Activated naive CD4-positive, alpha-beta T cell treated with anti-CD3 and anti-CD28 coated beads, Interleukin-2, amount 10 ng/mL, durations not matched to agents 7 days and 5 days (primary cell): ENCODE measurements around the gene HS6ST3.
"Not testable (repeated sequence)": the region's sequence is repeated elsewhere in the genome, so short reads cannot be mapped to it uniquely, and the experiment has no call there.

ENCODE experiments used
- CTCF ChIA-PET: fragments of 350-600 bp; sonication (Branson Sonifier 250); formaldehyde crosslinking; loops from one replicate; lab custom pipeline; 2021; ENCODE audit warnings: antibody characterized with exemption; lab: Charles Lee
- DNase-seq: peaks from one replicate; pipeline ENCODE4 v3.0.0-alpha.2; 2020
- H3K27ac Mint-ChIP-seq: one replicate; pipeline ENCODE4 v1.8.0; 2021; ENCODE audit warnings: mild to moderate bottlenecking, moderate library complexity, mixed read lengths
- H3K27me3 Mint-ChIP-seq: one replicate; pipeline ENCODE4 v1.8.0; 2021; ENCODE audit warnings: mild to moderate bottlenecking, mixed read lengths
- H3K36me3 Mint-ChIP-seq: one replicate; pipeline ENCODE4 v1.8.0; 2021; ENCODE audit warnings: mixed read lengths
- H3K4me1 Mint-ChIP-seq: one replicate; pipeline ENCODE4 v1.8.0; 2021; ENCODE audit warnings: mixed read lengths
- H3K4me3 Mint-ChIP-seq: one replicate; pipeline ENCODE4 v1.8.0; 2021; ENCODE audit warnings: mild to moderate bottlenecking, moderate library complexity, mixed read lengths
- H3K9me3 Mint-ChIP-seq: one replicate; pipeline ENCODE4 v1.8.0; 2021; ENCODE audit warnings: mixed read lengths

HS6ST3 gene

DNA sequence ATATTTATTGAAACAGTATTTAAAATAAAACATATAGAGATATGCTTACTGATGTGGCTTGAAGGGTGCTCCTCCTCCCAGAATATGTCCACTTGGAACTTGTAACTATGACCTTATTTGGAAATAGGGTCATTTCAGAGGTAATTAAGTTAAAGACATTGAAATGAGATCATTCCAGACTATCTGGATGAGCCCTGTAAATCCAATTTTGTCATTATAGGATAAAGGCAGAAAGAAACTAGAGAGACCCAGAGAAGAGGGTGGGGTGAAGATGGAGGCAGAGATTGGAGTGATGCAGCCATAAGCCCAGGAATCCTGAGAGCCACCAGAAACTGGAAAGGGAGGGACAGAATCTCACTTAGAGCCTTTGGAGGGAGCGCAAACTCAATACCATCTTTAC lies 661.2 kb downstream of the HS6ST3 start:
- DNase-seq, result no peak
- Mint-ChIP-seq H3K9me3 (no peaks in the 10 kb centered on the region), H3K4me3 (no peak overlapping the region)

DNA sequence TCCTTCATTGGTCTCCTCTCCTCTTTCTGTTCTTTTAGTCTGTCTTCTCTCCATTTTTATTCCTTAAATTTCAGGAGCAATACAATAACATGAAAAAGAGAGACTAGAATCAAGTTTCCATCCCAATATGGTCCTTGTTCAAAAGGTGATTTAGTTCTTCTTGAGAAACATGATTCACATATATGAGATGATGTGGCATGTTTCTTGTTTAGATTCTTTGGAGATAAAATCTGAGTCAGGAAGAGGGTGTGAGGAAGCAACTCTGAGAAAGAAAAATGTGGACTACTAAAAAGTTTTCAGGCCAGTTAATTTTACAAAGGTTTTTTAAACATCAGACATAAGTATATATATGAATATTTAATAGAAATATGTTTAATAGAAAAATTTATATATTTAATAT lies 673.0 kb downstream of the HS6ST3 start:
- Mint-ChIP-seq H3K9me3 (no peaks in the 10 kb centered on the region), H3K27me3 (no peaks in the 10 kb centered on the region), H3K4me1 (no peaks in the 10 kb centered on the region), H3K36me3 (no peaks in the 10 kb centered on the region), H3K4me3 (no peak overlapping the region), H3K27ac (no peak overlapping the region)
- CTCF ChIA-PET, result no interaction called here
- DNase-seq, result no peak

More for the DNA sequence above, 661.2 kb downstream of the HS6ST3 start:
- CTCF ChIA-PET, result no interaction called here
- Mint-ChIP-seq H3K27ac (no peak overlapping the region), H3K36me3 (no peaks in the 10 kb centered on the region), H3K4me1 (no peaks in the 10 kb centered on the region), H3K27me3 (no peaks in the 10 kb centered on the region)

DNA sequence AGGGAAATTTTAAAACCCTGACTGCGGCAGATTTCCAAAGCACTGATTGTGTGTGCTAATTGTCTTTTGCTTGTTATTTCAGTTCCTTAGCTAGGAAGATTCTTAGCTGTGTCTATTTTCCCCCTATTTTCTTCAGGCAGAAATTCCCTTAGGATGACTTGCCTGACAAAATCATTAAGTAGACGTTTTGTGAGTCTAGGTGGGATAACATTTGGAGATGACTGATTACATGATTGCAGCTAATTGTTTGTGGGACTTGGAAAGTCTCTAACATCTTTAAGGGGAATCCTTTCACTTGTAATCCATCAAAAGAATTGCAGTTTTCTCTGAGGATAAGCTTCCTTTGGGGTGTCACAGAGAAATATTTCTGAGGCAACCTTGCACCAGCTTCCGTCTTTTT lies 676.4 kb downstream of the HS6ST3 start:
- Mint-ChIP-seq H3K27me3 (no peaks in the 10 kb centered on the region), H3K9me3 (peaks cover 3% of the 10 kb centered on the region), H3K4me3 (no peak overlapping the region), H3K4me1 (no peaks in the 10 kb centered on the region), H3K36me3 (no peaks in the 10 kb centered on the region), H3K27ac (no peak overlapping the region)
- CTCF ChIA-PET, result no interaction called here
- no peak for DNase-seq

DNA sequence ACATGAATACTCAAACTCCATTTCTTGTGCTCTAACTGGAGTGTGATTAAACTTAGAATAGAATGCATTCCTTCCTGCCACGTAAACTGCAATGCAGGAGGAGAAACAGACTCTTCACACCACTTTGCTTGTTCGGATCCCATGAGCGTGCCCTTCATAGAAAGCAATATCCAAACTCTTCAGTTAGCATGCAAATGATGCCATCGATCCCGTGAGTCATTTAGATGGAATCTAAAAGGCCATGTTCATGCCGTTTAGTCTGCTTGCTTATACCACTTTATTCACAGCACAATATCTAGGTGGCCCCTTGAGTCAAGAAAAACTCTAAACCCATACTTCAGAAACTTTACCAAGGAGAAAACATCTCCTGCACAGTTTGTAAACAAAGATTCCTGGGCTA lies 678.6 kb downstream of the HS6ST3 start:
- Mint-ChIP-seq H3K36me3 (no peaks in the 10 kb centered on the region), H3K27ac (no peak overlapping the region), H3K4me3 (no peak overlapping the region), H3K9me3 (peaks cover 3% of the 10 kb centered on the region), H3K4me1 (no peaks in the 10 kb centered on the region), H3K27me3 (no peaks in the 10 kb centered on the region)
- no peak for DNase-seq
- CTCF ChIA-PET, result no interaction called here

DNA sequence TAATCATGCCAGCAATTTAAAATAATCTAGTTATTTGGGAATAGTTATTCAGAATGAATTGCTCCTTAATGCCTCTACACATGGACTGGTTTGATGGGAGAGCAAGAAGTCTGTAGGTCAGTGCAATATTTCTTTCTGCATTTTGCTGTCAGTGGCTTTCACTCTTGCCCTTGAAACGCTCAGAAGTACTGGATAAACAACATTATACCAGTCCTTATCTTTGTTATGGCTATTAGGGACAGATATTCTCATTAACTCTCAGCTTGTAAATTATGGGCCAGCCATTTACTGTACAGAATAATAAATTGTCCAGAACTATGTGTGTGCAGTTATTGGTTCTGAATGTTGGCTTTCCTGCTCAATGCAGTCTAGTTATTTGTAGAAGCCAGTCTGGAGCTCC lies 680.0 kb downstream of the HS6ST3 start:
- H3K27me3 Mint-ChIP-seq, result no peaks in the 10 kb centered on the region
- CTCF ChIA-PET, result no interaction called here
- H3K9me3 Mint-ChIP-seq, result peaks cover 5% of the 10 kb centered on the region
- H3K4me1 Mint-ChIP-seq, result no peaks in the 10 kb centered on the region
- H3K27ac Mint-ChIP-seq, result no peak overlapping the region
- DNase-seq, result no peak
- no peaks in the 10 kb centered on the region for H3K36me3 Mint-ChIP-seq
- H3K4me3 Mint-ChIP-seq, result no peak overlapping the region

DNA sequence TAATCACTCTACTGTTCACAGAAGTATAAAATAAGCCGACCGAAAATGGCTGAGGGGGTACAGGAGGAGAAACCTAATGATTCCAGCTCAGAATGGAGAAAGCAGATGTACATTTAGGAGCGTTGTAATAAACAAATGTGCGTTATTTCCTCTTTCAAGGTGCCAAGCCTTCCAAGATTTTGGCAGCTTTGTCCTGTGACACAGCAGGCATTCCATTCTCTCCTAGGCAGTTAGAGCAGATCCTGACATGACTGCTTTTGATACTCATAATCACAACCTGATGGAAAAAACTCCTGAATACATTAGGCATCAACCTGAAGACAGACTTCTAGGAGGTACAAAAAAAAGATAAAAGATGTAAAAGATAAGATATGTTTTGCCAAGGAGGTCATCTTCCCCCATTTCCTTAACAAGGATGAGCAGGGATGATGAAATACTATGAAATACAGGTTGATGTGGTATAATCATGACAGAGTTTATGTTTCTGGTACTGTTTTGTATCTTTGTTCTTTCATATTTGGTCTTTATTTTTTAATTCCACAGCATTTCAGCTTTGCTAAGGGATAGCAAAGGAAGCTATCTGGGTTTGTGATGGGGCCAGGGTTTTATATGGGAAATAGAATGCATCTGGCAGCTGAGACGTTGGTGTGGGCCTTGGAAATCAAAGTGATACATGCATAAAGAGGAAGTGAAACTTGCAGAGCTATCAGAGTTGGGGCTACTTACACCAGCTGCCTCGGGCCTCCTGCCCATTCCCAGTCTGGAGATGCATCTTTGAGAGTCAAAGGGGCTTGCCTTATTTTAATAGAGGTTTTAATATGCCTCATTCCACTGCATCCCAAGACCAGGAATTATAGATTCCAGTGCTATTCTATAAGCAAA lies 681.8 kb downstream of the HS6ST3 start:
- Mint-ChIP-seq H3K36me3 (no peaks in the 10 kb centered on the region), H3K9me3 (peaks cover 12% of the 10 kb centered on the region), H3K27ac (no peak overlapping the region), H3K27me3 (no peaks in the 10 kb centered on the region), H3K4me1 (no peaks in the 10 kb centered on the region), H3K4me3 (no peak overlapping the region)
- DNase-seq, result no peak
- CTCF ChIA-PET, result no interaction called here

DNA sequence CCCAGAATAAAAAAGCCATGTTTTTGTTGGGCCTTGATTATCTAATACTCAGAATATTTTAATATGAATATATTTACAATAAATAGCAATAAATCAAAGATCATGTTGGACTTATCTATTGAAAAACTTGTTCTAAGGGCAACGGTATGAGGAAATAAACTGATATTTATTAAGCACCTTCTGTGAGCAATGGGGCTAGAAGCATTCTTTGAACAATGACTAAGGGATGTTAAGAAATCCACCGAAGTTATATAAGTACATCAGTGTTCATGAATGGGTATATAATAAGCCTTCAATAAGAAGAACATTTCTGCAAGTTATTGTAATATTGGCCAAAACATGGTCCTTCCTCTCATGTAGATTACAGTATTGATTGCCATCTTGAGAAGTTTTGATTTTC lies 682.5 kb downstream of the HS6ST3 start:
- CTCF ChIA-PET, result no interaction called here
- no peaks in the 10 kb centered on the region for H3K36me3 Mint-ChIP-seq
- no peaks in the 10 kb centered on the region for H3K4me1 Mint-ChIP-seq
- H3K4me3 Mint-ChIP-seq, result no peak overlapping the region
- no peaks in the 10 kb centered on the region for H3K27me3 Mint-ChIP-seq
- no peak overlapping the region for H3K27ac Mint-ChIP-seq
- no peak for DNase-seq
- peaks cover 14% of the 10 kb centered on the region for H3K9me3 Mint-ChIP-seq

DNA sequence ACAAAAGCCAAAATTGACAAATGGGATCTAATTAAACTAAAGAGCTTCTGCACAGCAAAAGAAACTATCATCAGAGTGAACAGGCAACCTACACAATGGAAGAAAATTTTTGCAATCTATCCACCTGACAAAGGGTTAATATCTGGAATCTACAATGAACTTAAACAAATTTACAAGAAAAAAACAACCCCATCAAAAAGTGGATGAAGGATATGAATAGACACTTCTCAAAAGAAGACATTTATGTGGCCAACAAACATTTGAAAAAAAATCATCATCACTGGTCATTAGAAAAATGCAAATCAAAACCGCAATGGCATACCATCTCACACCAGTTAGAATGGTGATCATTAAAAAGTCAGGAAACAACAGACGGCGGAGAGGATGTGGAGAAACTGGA lies 688.4 kb downstream of the HS6ST3 start:
- H3K4me3 Mint-ChIP-seq, H3K36me3 Mint-ChIP-seq, H3K27ac Mint-ChIP-seq, H3K27me3 Mint-ChIP-seq, DNase-seq, H3K4me1 Mint-ChIP-seq, CTCF ChIA-PET: not testable (repeated sequence)
- peaks cover 28% of the 10 kb centered on the region for H3K9me3 Mint-ChIP-seq

DNA sequence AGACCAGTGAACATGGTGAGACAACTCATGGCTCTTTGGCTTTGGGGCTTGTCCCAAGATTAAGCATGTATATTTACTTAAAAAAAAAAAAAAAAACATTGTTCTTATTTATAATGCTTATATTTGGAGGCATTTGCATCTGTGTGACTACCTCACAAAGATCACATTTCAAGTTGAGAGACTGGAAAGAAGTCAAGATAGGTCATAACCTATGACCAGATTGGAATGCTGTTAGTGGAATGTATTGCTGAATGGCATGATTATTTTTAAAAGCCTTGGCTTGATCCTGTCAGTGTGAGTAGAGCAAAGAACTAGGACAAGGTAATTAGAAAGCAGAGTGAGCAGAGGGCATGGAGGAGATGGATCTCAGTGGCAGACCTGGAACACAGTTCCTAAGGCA lies 689.8 kb downstream of the HS6ST3 start:
- CTCF ChIA-PET, result no interaction called here
- Mint-ChIP-seq H3K4me3 (no peak overlapping the region), H3K27me3 (no peaks in the 10 kb centered on the region), H3K9me3 (peaks cover 25% of the 10 kb centered on the region), H3K27ac (no peak overlapping the region), H3K4me1 (no peaks in the 10 kb centered on the region), H3K36me3 (no peaks in the 10 kb centered on the region)
- no peak for DNase-seq

DNA sequence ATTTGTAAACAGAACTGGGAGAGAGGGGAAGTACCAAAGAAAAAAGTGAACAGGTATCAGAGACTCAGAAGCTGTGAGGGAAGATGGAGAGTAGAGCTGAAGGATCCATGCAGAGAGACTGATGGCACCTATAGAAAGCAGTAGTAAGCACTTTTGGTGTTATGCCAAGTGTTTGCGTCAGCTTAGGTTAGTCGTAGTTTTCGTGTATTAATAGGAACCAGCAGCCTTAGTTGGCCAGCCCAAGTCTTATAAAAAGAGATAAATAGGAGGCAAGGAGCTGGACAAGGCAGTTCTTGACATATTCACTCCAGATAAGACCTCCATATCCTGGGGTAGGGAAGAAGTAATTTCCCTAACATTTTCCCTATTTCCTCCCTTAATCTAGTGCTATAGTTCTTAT lies 690.2 kb downstream of the HS6ST3 start:
- H3K27me3 Mint-ChIP-seq, result no peaks in the 10 kb centered on the region
- no peak for DNase-seq
- peaks cover 25% of the 10 kb centered on the region for H3K9me3 Mint-ChIP-seq
- no peak overlapping the region for H3K27ac Mint-ChIP-seq
- H3K36me3 Mint-ChIP-seq, result no peaks in the 10 kb centered on the region
- CTCF ChIA-PET, result no interaction called here
- no peaks in the 10 kb centered on the region for H3K4me1 Mint-ChIP-seq
- H3K4me3 Mint-ChIP-seq, result no peak overlapping the region

DNA sequence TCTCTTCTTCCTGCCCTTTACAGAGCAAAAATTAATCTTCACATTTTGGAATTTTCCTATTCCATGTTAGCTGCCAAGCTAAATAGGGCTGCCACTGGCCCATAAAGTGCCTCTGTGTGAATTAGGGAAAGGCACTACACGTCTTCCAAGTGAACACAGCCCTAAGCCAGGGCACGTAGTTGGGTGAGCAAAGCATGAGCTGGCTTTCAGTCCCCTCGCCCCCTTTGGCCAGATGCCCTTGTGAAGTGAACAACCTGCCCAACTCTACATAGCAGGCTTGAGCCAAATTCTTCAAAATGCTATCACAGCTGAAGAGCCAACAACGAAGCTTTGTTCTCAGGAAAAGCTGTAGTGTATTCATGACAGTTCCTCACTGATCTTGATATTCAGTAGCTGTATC lies 691.2 kb downstream of the HS6ST3 start:
- Mint-ChIP-seq H3K9me3 (peaks cover 20% of the 10 kb centered on the region), H3K4me3 (no peak overlapping the region), H3K27ac (no peak overlapping the region), H3K4me1 (no peaks in the 10 kb centered on the region), H3K36me3 (no peaks in the 10 kb centered on the region), H3K27me3 (no peaks in the 10 kb centered on the region)
- CTCF ChIA-PET, result no interaction called here
- DNase-seq, result no peak

DNA sequence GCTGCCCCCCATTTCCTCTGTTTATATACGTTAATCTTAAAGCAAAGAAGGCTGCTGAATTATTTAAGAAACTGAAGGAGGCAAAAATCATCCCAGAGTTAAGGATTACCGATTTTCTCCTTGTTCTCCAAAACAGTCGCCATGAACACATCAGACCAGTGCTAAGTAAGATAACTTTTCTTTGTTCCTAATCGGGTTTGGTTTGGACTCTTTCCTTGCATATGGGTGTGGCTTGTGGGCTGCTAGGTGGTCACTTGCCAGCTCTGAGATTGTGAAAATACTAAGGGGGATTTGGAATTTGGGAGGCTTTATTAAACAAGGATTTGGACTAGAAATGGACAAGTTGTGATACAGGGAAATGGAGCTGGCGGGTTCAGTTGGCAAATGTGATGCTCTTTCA lies 692.3 kb downstream of the HS6ST3 start:
- CTCF ChIA-PET, result no interaction called here
- no peaks in the 10 kb centered on the region for H3K4me1 Mint-ChIP-seq
- H3K9me3 Mint-ChIP-seq, result peaks cover 19% of the 10 kb centered on the region
- DNase-seq, result no peak
- H3K4me3 Mint-ChIP-seq, result no peak overlapping the region
- H3K27me3 Mint-ChIP-seq, result no peaks in the 10 kb centered on the region
- H3K27ac Mint-ChIP-seq, result no peak overlapping the region
- no peaks in the 10 kb centered on the region for H3K36me3 Mint-ChIP-seq

DNA sequence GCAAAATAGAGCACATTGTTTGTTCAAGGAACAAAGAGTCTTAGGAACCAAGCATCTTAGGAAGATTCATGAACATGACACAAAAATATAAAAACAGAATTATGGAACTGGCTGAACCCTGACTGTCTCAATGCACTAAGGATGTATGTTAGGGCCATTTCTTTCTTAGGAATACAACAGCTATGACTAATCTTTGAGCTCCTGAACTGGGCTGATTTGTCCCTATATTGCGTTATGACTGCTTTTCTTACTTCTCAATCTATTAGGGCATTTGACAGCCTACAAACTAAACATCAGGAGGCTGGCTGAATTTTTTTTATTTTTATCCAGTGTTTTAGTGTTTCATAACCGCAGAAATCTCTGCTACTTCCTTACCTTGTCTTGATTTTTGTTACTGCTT lies 693.1 kb downstream of the HS6ST3 start:
- Mint-ChIP-seq H3K9me3 (peaks cover 12% of the 10 kb centered on the region), H3K36me3 (no peaks in the 10 kb centered on the region), H3K4me1 (no peaks in the 10 kb centered on the region), H3K27me3 (no peaks in the 10 kb centered on the region), H3K4me3 (no peak overlapping the region), H3K27ac (no peak overlapping the region)
- no peak for DNase-seq
- CTCF ChIA-PET, result no interaction called here

DNA sequence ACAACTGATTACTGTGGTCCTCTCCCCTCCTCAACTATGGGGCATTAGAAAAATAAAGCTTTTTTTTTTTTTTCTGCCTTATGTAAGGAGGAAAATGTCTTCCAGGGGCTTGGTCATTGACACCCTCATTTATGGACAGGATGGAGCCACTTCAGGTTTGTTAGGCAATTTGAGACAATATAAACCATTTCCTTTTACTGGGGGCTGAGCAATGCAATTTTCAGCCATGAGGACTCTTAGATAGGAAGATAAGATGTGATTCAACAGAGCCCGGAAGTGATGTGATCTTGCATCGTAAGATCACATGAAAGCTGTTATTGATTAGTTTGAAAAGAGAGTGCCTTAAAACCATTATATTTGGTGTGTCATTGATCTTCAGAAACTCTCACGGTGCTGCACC lies 693.6 kb downstream of the HS6ST3 start:
- H3K27ac Mint-ChIP-seq, result no peak overlapping the region
- no peaks in the 10 kb centered on the region for H3K36me3 Mint-ChIP-seq
- CTCF ChIA-PET, result no interaction called here
- H3K4me1 Mint-ChIP-seq, result no peaks in the 10 kb centered on the region
- DNase-seq, result no peak
- H3K4me3 Mint-ChIP-seq, result no peak overlapping the region
- H3K9me3 Mint-ChIP-seq, result peaks cover 11% of the 10 kb centered on the region
- no peaks in the 10 kb centered on the region for H3K27me3 Mint-ChIP-seq

DNA sequence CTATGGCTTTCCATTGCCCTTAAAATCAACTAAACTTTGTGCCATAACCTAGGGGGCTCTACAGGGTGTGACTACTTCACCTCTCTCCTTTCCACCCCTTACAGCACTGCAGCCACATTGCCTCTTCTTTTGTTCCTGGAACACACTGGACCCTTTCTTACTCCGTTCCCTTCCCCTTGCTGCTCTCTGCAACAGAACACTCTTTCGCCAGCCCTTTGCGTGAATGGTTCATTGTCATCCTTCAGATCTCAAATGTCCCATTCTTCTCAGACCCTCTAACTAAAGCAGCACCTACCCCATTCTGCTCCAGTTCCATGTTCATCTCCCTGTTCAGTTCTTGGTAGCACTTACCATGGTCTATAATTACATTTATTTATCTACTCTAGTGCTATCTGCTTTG lies 696.1 kb downstream of the HS6ST3 start:
- Mint-ChIP-seq H3K4me3 (no peak overlapping the region), H3K27ac (no peak overlapping the region), H3K36me3 (no peaks in the 10 kb centered on the region), H3K27me3 (no peaks in the 10 kb centered on the region), H3K4me1 (no peaks in the 10 kb centered on the region), H3K9me3 (peaks cover 5% of the 10 kb centered on the region)
- CTCF ChIA-PET, result no interaction called here
- no peak for DNase-seq
